Gastroesophageal sphincter (tissue), 3 donors: ENCODE results near the gene GFI1.
"Not testable (repeated sequence)": the region's sequence is repeated elsewhere in the genome, so short reads cannot be mapped to it uniquely, and the experiment has no call there.

Experiments used
- EP300 ChIP-seq: sonication (generic); formaldehyde crosslinking; IDR thresholded peaks from one replicate; pipeline ENCODE4 v1.6.1; 2017; ENCODE audit warnings: antibody characterized with exemption, mild to moderate bottlenecking
- POLR2A ChIP-seq, 2 donors: fragments of 450-650 bp; IDR thresholded peaks; one replicate each; pipeline ENCODE4 v1.6.1; 2017; ENCODE audit warnings: antibody characterized with exemption in 2 of 2, mild to moderate bottlenecking in 2 of 2, moderate library complexity in 1 of 2
- TF ChIP-seq, protein P1 (sequence below), 4 experiments: fragments of 200-600 bp in 2 of 4; fragments of 450-650 bp in 2 of 4; sonication (generic) in 1 of 4; IDR thresholded peaks; one replicate each; pipeline ENCODE4 v1.5.1; 2017 to 2019; ENCODE audit warnings: antibody characterized with exemption in 4 of 4, mild to moderate bottlenecking in 2 of 4, moderate library complexity in 2 of 4

GRCh38 chr1:92531939-92532338, 45.2 kb upstream of the GFI1 start:
- not testable (repeated sequence) for TF ChIP-seq EP300; POLR2A (IDR thresholded peaks at IDR 0.05)
- TF ChIP-seq, protein P1, sequence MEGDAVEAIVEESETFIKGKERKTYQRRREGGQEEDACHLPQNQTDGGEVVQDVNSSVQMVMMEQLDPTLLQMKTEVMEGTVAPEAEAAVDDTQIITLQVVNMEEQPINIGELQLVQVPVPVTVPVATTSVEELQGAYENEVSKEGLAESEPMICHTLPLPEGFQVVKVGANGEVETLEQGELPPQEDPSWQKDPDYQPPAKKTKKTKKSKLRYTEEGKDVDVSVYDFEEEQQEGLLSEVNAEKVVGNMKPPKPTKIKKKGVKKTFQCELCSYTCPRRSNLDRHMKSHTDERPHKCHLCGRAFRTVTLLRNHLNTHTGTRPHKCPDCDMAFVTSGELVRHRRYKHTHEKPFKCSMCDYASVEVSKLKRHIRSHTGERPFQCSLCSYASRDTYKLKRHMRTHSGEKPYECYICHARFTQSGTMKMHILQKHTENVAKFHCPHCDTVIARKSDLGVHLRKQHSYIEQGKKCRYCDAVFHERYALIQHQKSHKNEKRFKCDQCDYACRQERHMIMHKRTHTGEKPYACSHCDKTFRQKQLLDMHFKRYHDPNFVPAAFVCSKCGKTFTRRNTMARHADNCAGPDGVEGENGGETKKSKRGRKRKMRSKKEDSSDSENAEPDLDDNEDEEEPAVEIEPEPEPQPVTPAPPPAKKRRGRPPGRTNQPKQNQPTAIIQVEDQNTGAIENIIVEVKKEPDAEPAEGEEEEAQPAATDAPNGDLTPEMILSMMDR (IDR thresholded peaks at IDR 0.05) = not testable (repeated sequence)
